Measurements from ENCODE around the gene FRAT2. TPM values are rescaled to one million over a fixed set of nuclear protein-coding genes. Genes with fewer than 3 reads are reported as not detected.

The FRAT2 gene
- total RNA-seq, 1 donor from 2014 or later: 20.4 TPM

DNA sequence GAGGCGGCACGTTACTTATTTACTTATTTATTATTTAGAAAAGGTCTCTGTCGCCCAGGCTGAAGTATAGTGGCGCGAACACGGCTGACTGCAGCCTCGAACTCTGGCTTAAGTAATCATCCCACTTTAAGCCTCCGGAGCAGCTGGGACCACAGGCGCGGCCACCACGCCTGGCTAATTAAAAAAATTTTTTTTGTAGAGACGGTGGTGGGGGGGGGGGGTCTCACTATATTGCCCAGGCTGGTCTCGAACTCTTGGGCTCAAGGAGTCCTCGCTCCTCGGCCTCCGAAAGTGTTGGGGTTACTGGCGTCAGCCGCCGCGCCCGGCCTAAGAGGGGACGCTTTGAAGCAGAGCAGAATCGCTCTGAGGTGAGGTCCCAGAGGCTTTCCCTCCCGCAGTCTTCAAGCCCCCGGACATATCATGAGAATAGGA, 675 bp upstream of the FRAT2 start:
- Histone ChIP-seq H3K9me3 (no peaks in the 10 kb centered on the region), H3K27me3 (no peaks in the 10 kb centered on the region), H3K36me3 (peaks cover 4% of the 10 kb centered on the region), H3K4me1 (peaks cover 47% of the 10 kb centered on the region), H3K4me3 (peak overlapping the region; percentile 81), H3K27ac (peak overlapping the region; percentile 97)
- intact Hi-C loops (cut with DNase I): no loop called here
- ATAC-seq: no peak
- TF ChIP-seq, protein P1, sequence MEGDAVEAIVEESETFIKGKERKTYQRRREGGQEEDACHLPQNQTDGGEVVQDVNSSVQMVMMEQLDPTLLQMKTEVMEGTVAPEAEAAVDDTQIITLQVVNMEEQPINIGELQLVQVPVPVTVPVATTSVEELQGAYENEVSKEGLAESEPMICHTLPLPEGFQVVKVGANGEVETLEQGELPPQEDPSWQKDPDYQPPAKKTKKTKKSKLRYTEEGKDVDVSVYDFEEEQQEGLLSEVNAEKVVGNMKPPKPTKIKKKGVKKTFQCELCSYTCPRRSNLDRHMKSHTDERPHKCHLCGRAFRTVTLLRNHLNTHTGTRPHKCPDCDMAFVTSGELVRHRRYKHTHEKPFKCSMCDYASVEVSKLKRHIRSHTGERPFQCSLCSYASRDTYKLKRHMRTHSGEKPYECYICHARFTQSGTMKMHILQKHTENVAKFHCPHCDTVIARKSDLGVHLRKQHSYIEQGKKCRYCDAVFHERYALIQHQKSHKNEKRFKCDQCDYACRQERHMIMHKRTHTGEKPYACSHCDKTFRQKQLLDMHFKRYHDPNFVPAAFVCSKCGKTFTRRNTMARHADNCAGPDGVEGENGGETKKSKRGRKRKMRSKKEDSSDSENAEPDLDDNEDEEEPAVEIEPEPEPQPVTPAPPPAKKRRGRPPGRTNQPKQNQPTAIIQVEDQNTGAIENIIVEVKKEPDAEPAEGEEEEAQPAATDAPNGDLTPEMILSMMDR (IDR thresholded peaks at IDR 0.05): no peak
- DNase-seq: peak; percentile 66

DNA sequence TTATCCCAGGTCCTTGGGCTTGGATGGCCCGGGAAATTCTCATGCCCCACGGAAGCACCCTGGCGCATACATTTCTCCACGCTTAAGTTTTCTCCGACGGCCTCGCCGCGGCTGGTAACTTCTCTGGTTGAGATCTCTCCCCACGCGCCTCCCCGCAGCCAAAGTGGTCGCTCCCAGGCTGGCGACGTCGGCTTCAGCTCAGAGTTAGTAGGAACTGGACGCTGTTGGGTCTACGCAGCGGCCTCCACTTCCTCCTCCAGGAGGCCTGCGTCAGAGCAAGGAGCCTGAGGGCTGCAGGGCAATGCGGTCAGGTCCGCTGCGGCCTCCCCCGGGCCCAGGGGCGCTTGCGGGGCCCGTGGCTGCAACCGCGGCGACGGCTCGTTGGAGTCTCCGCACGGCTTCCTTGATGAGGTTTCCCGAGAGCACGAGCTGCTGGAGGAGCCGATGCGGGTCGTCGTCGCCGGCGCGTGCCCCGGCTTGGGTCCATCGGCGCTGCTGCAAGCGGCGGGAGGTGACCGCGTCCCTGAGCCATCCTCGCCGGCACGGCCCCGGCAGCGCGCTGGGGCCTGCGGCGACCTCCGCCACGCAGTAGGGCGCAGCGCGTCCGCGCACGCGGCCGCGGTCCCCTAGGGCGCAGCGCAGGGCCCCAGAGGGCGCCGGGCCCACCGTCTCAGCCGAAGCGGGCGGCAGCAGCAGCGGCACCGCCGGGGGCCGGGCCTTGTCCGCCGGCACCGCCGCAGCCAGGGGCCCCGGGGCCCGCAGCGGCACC, 744 bp downstream of the FRAT2 start:
- intact Hi-C loops (cut with DNase I): no loop called here
- DNase-seq: peak; percentile 87
- H3K27ac ChIP-seq: peak overlapping the region; percentile 97

DNA sequence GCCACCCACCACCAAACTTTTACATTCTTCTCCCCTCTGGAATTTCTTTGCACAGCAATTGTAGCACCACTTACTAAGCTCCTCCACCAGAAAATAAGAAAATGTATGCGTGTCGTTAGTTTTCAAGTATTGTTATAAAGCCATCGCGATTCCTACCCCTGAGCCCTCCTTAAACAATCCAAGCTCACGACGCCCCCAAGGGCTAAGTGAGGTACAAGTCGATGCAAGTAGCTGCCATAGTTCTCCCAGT, 1.3 kb downstream of the FRAT2 start:
- Histone ChIP-seq H3K9me3 (no peaks in the 10 kb centered on the region), H3K4me3 (peak overlapping the region; percentile 81), H3K36me3 (peaks cover 17% of the 10 kb centered on the region), H3K27ac (peak overlapping the region; percentile 88), H3K4me1 (peaks cover 56% of the 10 kb centered on the region), H3K27me3 (no peaks in the 10 kb centered on the region)
- no peak for DNase-seq
- intact Hi-C loops (cut with DNase I): no loop called here
- TF ChIP-seq, protein P1 (IDR thresholded peaks at IDR 0.05): no peak
- ATAC-seq: no peak

More for the DNA sequence above, 744 bp downstream of the FRAT2 start:
- TF ChIP-seq, protein P1 (IDR thresholded peaks at IDR 0.05): peak; percentile 3
- peak overlapping the region; percentile 81 for H3K4me3 ChIP-seq
- H3K4me1 ChIP-seq: peaks cover 56% of the 10 kb centered on the region
- H3K9me3 ChIP-seq: no peaks in the 10 kb centered on the region
- peak; percentile 62 for ATAC-seq
- H3K36me3 ChIP-seq: peaks cover 12% of the 10 kb centered on the region
- no peaks in the 10 kb centered on the region for H3K27me3 ChIP-seq

DNA sequence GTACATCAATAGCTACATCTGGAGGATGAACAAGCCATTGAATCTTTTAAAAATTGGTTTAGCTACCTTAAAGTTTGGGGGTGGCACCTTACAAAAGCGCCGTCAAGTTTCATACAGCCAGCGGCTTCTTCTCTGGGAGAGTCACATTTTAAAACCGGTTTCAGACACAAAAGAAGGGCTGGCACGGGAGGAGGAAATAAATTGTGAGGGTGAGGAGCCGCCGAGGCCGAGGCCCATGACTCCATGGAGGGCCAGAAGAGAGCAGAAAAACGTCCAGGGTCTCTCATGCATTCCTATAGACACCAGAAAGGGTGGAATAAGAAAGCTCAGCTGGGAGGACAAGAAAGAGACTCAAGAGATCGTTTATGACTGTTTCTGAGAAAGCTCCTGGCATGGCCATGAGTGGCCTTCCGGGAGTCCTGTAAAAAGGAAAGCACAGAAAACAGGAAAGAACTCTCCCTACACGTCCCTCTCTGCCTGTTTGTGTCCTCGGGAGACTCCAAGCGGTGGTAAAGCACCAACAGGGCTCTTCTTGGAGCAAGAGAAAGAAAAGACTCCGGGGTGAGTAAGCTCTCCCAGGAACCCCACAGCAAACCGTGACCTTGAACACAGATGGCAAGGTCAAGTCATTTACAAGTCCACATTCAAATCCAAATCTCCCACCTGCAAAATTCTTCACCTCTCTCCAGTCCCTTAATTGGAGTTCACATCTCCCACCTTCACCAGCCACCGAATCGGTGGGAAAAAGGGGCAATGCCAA, 1.8 kb downstream of the FRAT2 start:
- DNase-seq (no peak), ATAC-seq (peak; percentile 26)
- intact Hi-C loops (cut with DNase I): no loop called here
- TF ChIP-seq, protein P1 (IDR thresholded peaks at IDR 0.05): peak; percentile 24
- Histone ChIP-seq H3K9me3 (no peaks in the 10 kb centered on the region), H3K4me3 (peak overlapping the region; percentile 81), H3K4me1 (peaks cover 56% of the 10 kb centered on the region), H3K27me3 (no peaks in the 10 kb centered on the region), H3K36me3 (peaks cover 18% of the 10 kb centered on the region), H3K27ac (peak overlapping the region; percentile 88)

DNA sequence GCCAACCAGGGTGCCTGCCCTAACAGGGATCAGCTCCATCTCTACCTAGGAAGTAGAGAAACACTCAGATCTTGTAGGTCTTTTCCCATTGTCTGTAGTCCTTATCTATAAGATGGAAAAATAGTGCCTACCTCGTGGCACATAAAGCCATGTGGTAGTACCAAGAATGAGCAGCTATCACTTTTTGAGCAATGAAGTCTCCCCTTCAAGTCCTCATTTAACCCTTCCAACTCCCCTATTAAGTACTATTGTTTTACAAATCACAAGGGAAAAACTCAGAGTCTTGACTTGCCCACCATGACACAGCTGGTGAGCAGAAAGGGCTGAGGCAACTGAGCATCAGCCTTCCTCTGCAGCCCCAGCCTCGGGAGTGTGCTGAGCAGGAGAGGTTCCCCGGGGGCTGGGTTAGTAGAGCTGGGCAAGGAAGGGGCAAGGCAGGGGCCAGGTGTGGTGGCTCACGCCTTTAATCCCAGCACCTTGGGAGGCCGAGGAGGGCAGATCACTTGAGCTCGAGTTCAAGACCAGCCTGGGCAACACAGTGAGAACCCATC, 3.3 kb downstream of the FRAT2 start:
- H3K4me1 ChIP-seq: peaks cover 46% of the 10 kb centered on the region
- peak overlapping the region; percentile 42 for H3K27ac ChIP-seq
- DNase-seq (no peak), ATAC-seq (no peak)
- intact Hi-C loops (cut with DNase I): no loop called here
- no peaks in the 10 kb centered on the region for H3K9me3 ChIP-seq
- H3K4me3 ChIP-seq: peak overlapping the region; percentile 81
- H3K27me3 ChIP-seq: no peaks in the 10 kb centered on the region
- peaks cover 18% of the 10 kb centered on the region for H3K36me3 ChIP-seq
- TF ChIP-seq, protein P1 (IDR thresholded peaks at IDR 0.05): no peak

Data from upper lobe of right lung (tissue), 1 donor.